Stomach (tissue), 4 donors: ENCODE results near the gene MFSD6L.

Source experiments
- POLR2A ChIP-seq, 4 donors: fragments of 450-650 bp; IDR thresholded peaks; one replicate each; pipeline ENCODE4 v1.6.1; 2016; ENCODE audit warnings: antibody characterized with exemption in 4 of 4, control low read depth in 2 of 4, mild to moderate bottlenecking in 1 of 4, moderate library complexity in 1 of 4
- POLR2AphosphoS5 ChIP-seq, 3 donors: sonication (generic); formaldehyde crosslinking; IDR thresholded peaks; one replicate each; pipeline ENCODE4 v1.6.1; 2016; ENCODE audit warnings: antibody characterized with exemption in 3 of 3
- TF ChIP-seq, protein P1 (sequence below), 7 experiments: fragments of 450-650 bp in 4 of 7; fragments of 200-600 bp in 3 of 7; sonication (generic) in 3 of 7; IDR thresholded peaks; one replicate each; pipeline ENCODE4 v1.5.1; 2016 to 2019; ENCODE audit warnings: antibody characterized with exemption in 7 of 7, control low read depth in 2 of 7, mild to moderate bottlenecking in 1 of 7

DNA sequence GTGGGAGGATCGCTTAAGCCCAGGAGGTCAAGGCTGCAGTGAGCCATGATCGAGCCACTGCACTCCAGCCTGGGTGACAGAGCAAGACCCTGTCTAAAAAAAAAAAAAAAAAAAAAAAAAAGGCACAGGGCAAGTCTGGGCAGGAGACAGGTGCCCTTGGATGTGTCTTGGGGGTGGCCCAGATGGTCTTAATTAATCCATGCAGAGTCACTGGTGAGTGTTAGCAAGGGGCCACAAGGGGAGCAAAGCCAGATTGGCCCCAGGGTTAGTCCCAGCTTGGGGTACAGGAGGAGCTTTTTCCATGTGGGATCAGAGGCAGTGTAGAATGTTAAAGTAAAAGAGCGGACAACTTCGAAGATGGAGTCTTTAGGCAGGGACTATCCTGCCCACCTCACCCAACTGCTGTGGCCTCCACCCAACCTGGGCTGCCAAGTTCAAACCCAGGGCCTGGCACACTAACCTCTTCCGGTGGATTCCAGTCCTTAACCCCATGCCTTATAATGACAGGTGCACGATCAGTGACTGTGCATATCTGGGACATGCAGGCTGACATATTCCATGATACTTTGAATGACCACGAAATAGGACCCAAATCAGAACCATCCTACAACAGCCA, 32.2 kb upstream of the MFSD6L start:
- no peak for TF ChIP-seq POLR2A (IDR thresholded peaks at IDR 0.05)
- TF ChIP-seq, protein P1, sequence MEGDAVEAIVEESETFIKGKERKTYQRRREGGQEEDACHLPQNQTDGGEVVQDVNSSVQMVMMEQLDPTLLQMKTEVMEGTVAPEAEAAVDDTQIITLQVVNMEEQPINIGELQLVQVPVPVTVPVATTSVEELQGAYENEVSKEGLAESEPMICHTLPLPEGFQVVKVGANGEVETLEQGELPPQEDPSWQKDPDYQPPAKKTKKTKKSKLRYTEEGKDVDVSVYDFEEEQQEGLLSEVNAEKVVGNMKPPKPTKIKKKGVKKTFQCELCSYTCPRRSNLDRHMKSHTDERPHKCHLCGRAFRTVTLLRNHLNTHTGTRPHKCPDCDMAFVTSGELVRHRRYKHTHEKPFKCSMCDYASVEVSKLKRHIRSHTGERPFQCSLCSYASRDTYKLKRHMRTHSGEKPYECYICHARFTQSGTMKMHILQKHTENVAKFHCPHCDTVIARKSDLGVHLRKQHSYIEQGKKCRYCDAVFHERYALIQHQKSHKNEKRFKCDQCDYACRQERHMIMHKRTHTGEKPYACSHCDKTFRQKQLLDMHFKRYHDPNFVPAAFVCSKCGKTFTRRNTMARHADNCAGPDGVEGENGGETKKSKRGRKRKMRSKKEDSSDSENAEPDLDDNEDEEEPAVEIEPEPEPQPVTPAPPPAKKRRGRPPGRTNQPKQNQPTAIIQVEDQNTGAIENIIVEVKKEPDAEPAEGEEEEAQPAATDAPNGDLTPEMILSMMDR (IDR thresholded peaks at IDR 0.05) = no peak
- TF ChIP-seq POLR2AphosphoS5 (IDR thresholded peaks at IDR 0.05) = no peak
